MM.1S (cell line): Measurements from ENCODE around the gene LMAN1.

Experiments
- EZH2 ChIP-seq: fragments of 300-600 bp; sonication (generic); optimal IDR thresholded peaks from 2 replicates; pipeline ENCODE3; 2017; ENCODE audit warnings: low read depth, mild to moderate bottlenecking, antibody characterized with exemption, low read length, mixed read lengths
- TF ChIP-seq, protein P1 (sequence below): fragments of 300-600 bp; sonication (generic); IDR thresholded peaks from 2 replicates; pipeline ENCODE4 v1.5.1; 2016; ENCODE audit warnings: antibody characterized with exemption, low read length, mixed read lengths

GRCh38 chr18:59385191-59385590 lies 26.1 kb upstream of the LMAN1 start:
- TF ChIP-seq, protein P1, sequence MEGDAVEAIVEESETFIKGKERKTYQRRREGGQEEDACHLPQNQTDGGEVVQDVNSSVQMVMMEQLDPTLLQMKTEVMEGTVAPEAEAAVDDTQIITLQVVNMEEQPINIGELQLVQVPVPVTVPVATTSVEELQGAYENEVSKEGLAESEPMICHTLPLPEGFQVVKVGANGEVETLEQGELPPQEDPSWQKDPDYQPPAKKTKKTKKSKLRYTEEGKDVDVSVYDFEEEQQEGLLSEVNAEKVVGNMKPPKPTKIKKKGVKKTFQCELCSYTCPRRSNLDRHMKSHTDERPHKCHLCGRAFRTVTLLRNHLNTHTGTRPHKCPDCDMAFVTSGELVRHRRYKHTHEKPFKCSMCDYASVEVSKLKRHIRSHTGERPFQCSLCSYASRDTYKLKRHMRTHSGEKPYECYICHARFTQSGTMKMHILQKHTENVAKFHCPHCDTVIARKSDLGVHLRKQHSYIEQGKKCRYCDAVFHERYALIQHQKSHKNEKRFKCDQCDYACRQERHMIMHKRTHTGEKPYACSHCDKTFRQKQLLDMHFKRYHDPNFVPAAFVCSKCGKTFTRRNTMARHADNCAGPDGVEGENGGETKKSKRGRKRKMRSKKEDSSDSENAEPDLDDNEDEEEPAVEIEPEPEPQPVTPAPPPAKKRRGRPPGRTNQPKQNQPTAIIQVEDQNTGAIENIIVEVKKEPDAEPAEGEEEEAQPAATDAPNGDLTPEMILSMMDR, result no peak
- no peak for TF ChIP-seq EZH2
